Activated CD4-positive, CD25-positive, alpha-beta regulatory T cell treated with anti-CD3 and anti-CD28 coated beads, Interleukin-2, amount 50 U/mL, for 16 hours (primary cell): ENCODE measurements around the gene RANBP1.

Experiments used
- DNase-seq: peaks from one replicate; pipeline ENCODE4 v3.0.0-alpha.2; 2020; ENCODE audit warnings: low read depth, low spot score

Gene RANBP1

GRCh38 chr22:20171288-20172140, 55.6 kb downstream of the RANBP1 start:
- DNase-seq, result no peak

- no peak for DNase-seq
These were observed 56.3 kb downstream of the RANBP1 start for GRCh38 chr22:20172141-20172613.

GRCh38 chr22:20173246-20173645, 57.3 kb downstream of the RANBP1 start:
- no peak for DNase-seq

GRCh38 chr22:20173772-20174171, 57.9 kb downstream of the RANBP1 start:
- no peak for DNase-seq

GRCh38 chr22:20174785-20175596, 59.1 kb downstream of the RANBP1 start:
- no peak for DNase-seq

GRCh38 chr22:20175597-20175900, 59.6 kb downstream of the RANBP1 start:
- DNase-seq, result no peak

GRCh38 chr22:20176421-20177085, 60.6 kb downstream of the RANBP1 start:
- no peak for DNase-seq
